ENCODE data around the gene RNF187. TPM values are rescaled to one million over a fixed set of nuclear protein-coding genes. Genes with fewer than 3 reads are reported as not detected.

The RNF187 gene
- total RNA-seq: 79.8 TPM
- long read RNA-seq, transcript RNF187-201 (4 exons, 3,017 nt): major isoform, 192 of 251 reads
- long read RNA-seq, partial matches to known transcripts: 13 of 251 reads
- long read RNA-seq, other reads (novel, unspliced or antisense): 46 of 251 reads

DNA sequence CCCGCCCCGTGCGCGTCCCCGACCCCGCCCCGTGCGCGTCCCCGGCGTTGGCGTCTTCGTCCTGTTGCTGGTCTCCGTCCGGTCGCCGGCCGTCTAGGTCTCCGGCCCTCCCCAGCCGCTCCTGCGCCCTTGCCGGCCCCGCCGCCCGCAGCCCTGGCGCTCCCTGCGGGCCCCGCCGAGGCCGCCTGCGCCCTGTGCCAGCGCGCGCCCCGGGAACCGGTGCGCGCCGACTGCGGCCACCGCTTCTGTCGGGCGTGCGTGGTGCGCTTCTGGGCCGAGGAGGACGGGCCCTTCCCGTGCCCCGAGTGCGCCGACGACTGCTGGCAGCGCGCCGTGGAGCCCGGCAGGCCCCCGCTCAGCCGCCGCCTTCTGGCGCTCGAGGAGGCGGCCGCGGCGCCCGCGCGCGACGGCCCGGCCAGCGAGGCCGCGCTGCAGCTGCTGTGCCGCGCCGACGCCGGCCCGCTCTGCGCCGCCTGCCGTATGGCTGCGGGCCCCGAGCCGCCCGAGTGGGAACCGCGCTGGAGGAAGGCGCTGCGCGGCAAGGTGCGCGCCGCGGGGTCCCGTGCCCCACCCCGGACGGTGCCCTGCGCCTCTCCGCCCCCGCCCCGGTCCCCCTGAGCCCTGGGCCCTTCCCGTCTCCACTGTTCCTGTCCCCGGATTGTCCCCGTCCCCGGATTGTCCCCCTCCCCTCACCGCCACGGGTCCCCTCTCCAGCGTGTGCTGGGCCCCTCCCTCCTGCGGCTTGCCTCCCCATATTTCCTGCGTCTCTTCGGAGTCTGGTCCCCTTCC, at the start of gene RNF187:
Gene RNF187 (plus strand): TSS at position 47 of the 789 bp plus-strand sequence.
- Histone ChIP-seq H3K27me3 (ENCODE audit: low read depth) (no peaks in the 10 kb centered on the region), H3K4me1 (peaks cover 38% of the 10 kb centered on the region), H3K27ac (peak within 1 kb of the TSS; percentile 99), H3K4me3 (peak within 1 kb of the TSS; percentile 98), H3K36me3 (peaks cover 26% of the 10 kb centered on the region), H3K9me3 (no peaks in the 10 kb centered on the region)
- ATAC-seq (peak; percentile 95 to 96), DNase-seq (peak; percentile 93)
- TF ChIP-seq, protein P1, sequence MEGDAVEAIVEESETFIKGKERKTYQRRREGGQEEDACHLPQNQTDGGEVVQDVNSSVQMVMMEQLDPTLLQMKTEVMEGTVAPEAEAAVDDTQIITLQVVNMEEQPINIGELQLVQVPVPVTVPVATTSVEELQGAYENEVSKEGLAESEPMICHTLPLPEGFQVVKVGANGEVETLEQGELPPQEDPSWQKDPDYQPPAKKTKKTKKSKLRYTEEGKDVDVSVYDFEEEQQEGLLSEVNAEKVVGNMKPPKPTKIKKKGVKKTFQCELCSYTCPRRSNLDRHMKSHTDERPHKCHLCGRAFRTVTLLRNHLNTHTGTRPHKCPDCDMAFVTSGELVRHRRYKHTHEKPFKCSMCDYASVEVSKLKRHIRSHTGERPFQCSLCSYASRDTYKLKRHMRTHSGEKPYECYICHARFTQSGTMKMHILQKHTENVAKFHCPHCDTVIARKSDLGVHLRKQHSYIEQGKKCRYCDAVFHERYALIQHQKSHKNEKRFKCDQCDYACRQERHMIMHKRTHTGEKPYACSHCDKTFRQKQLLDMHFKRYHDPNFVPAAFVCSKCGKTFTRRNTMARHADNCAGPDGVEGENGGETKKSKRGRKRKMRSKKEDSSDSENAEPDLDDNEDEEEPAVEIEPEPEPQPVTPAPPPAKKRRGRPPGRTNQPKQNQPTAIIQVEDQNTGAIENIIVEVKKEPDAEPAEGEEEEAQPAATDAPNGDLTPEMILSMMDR (IDR thresholded peaks at IDR 0.05): no peak
- intact Hi-C loops (cut with DNase I): no loop called here

DNA sequence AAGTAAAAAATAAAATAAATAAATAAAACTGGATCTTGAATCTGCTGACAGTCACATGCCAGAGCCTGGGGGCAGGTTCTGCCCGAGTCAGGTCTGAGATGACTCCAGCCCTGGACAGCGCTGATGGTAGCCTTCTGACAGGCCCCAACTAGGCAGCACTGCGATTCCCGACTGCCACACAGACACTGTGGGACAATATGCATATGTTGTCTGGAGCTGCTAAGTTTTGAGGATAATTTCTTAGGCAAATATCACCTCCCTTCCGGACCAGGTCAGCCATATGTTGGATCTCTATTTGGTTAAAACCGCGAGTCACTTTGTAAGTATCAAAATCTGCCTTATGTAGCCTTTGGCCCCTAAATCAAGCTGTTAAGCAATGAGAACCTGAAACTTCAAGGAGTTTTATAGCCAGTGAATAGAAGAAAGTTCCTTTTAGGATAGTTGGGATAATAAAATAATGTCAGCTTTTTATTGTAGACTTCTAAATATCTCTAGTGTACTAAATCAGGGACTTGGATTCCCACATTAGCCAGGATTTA, 49.7 kb upstream of the RNF187 start:
- TF ChIP-seq, protein P1 (IDR thresholded peaks at IDR 0.05): no peak
- peaks cover 51% of the 10 kb centered on the region for H3K27me3 ChIP-seq (ENCODE audit: low read depth)
- no peak overlapping the region for H3K27ac ChIP-seq
- ATAC-seq (no peak), DNase-seq (no peak)
- H3K4me1 ChIP-seq: no peaks in the 10 kb centered on the region
- H3K36me3 ChIP-seq: no peaks in the 10 kb centered on the region
- H3K9me3 ChIP-seq: no peaks in the 10 kb centered on the region
- no peak overlapping the region for H3K4me3 ChIP-seq
- intact Hi-C loops (cut with DNase I): no loop called here

DNA sequence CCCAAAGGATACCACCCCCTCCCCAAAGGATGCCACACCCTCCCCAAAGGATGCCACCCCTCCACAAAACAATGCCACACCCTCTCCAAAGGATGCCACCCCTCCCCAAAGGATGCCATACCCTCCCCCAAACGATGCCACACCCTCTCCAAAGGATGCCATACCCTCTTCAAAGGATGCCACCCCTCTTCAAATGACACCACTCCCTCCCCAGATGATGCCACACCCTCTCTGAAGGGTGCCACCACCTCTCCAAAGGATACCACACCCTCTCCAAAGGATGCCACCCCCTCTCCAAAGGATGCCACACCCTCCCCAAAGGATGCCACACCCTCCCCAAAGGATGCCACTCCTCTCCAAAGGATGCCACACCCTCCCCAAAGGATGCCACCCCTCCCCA, 48.9 kb upstream of the RNF187 start:
- intact Hi-C loops (cut with DNase I): no loop called here

DNA sequence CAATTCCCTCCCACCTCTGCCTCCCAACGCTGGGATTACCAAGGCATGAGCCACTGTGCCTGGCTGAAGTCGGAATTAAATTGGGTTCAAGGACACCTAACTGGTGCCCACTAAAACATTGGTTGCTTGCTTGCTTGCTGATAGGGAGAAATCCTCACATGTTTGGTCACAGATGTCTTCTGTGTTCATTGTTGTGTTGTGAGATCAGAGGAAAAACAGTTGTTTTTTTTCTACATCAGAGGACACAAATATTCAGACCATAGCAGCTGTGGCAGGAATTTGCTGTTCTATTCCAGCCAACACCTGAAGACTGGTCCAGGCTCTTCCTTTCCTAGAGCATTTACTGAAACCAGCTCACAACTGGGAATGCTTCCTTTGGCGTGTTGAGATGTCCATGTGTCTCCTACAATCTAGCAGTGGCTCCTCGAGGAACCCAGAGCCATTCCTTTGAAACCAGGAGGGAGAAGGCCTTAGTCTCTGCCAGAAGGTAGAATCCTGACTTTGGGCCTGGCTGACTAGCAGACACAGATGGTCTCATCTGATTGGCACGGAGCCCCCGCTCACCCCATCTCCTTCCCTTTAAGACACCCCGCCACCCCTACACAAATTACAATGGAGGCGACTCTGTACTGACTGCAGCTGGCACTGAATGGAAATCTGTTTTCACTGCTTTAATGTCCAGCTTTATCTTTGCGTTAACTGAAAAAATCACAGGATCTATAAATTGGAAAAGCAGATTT, 46.3 kb upstream of the RNF187 start:
- H3K27ac ChIP-seq: no peak overlapping the region
- ATAC-seq: no peak
- peaks cover 10% of the 10 kb centered on the region for H3K4me1 ChIP-seq
- H3K4me3 ChIP-seq: no peak overlapping the region
- peaks cover 76% of the 10 kb centered on the region for H3K27me3 ChIP-seq (ENCODE audit: low read depth)
- no peak for DNase-seq
- TF ChIP-seq, protein P1 (IDR thresholded peaks at IDR 0.05): no peak
- intact Hi-C loops (cut with DNase I): no loop called here
- no peaks in the 10 kb centered on the region for H3K36me3 ChIP-seq
- H3K9me3 ChIP-seq: no peaks in the 10 kb centered on the region

More for the DNA sequence above, 48.9 kb upstream of the RNF187 start:
- H3K4me3 ChIP-seq: no peak overlapping the region
- no peak for ATAC-seq
- no peak overlapping the region for H3K27ac ChIP-seq
- H3K4me1 ChIP-seq: no peaks in the 10 kb centered on the region
- peaks cover 54% of the 10 kb centered on the region for H3K27me3 ChIP-seq (ENCODE audit: low read depth)
- TF ChIP-seq, protein P1 (IDR thresholded peaks at IDR 0.05): no peak
- no peaks in the 10 kb centered on the region for H3K9me3 ChIP-seq
- no peaks in the 10 kb centered on the region for H3K36me3 ChIP-seq
- no peak for DNase-seq

DNA sequence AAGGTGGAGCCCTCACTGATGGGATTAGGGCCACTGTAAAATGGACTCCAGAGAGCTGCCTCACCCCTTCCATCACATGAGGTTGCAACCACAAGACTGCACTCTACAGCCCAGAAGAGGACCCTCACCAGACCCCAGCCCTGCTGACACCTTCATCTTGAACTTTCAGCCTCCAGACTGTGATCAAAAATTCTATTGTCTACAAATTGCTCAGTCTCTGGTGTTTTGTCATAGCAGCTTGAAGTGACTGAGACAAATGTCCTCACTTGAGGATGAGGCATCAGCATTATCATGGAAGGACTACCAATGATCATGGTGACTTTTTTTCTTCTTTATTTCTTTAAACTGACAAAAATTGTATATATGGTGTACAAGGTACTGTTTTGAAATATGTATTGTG, 43.8 kb upstream of the RNF187 start:
- Histone ChIP-seq H3K36me3 (no peaks in the 10 kb centered on the region), H3K4me3 (no peak overlapping the region), H3K27me3 (ENCODE audit: low read depth) (peaks cover 79% of the 10 kb centered on the region), H3K4me1 (peaks cover 14% of the 10 kb centered on the region), H3K9me3 (no peaks in the 10 kb centered on the region), H3K27ac (no peak overlapping the region)
- intact Hi-C loops (cut with DNase I): no loop called here
- DNase-seq: no peak
- no peak for ATAC-seq
- TF ChIP-seq, protein P1 (IDR thresholded peaks at IDR 0.05): no peak
